Measurements from ENCODE around the gene C16orf74.
A peak's percentile ranks its signal among the peaks of the same experiment; 100 is the strongest.

C16orf74 gene

GRCh38 chr16:85798283-85798776, 47.4 kb upstream of the C16orf74 start:
- no peak for TF ChIP-seq CTCF (IDR thresholded peaks at IDR 0.05; ENCODE audit: poor library complexity, severe bottlenecking)
- Histone ChIP-seq H3K4me1 (ENCODE audit: insufficient read depth, poor library complexity, severe bottlenecking) (peaks cover 16% of the 10 kb centered on the region), H3K27ac (ENCODE audit: poor library complexity, severe bottlenecking) (peak overlapping the region; percentile 74), H3K9me3 (ENCODE audit: severe bottlenecking) (no peaks in the 10 kb centered on the region), H3K27me3 (ENCODE audit: insufficient read depth, poor library complexity, severe bottlenecking) (no peaks in the 10 kb centered on the region), H3K36me3 (ENCODE audit: low read depth) (peaks cover 79% of the 10 kb centered on the region), H3K4me3 (ENCODE audit: severe bottlenecking) (peak overlapping the region; percentile 91)
- ATAC-seq (ENCODE audit: low read depth) (no peak), DNase-seq (ENCODE audit: low spot score) (no peak)

- DNase-seq (ENCODE audit: low spot score) (no peak), ATAC-seq (ENCODE audit: low read depth) (no peak)
- H3K4me3 ChIP-seq (ENCODE audit: severe bottlenecking) = no peak overlapping the region
- no peaks in the 10 kb centered on the region for H3K27me3 ChIP-seq (ENCODE audit: insufficient read depth, poor library complexity, severe bottlenecking)
- H3K36me3 ChIP-seq (ENCODE audit: low read depth) = peaks cover 79% of the 10 kb centered on the region
- H3K27ac ChIP-seq (ENCODE audit: poor library complexity, severe bottlenecking) = no peak overlapping the region
- peaks cover 16% of the 10 kb centered on the region for H3K4me1 ChIP-seq (ENCODE audit: insufficient read depth, poor library complexity, severe bottlenecking)
- TF ChIP-seq CTCF (IDR thresholded peaks at IDR 0.05; ENCODE audit: poor library complexity, severe bottlenecking) = no peak
- no peaks in the 10 kb centered on the region for H3K9me3 ChIP-seq (ENCODE audit: severe bottlenecking)
Observed at GRCh38 chr16:85796599-85796998, 45.7 kb upstream of the C16orf74 start.

- Histone ChIP-seq H3K27ac (ENCODE audit: poor library complexity, severe bottlenecking) (no peak overlapping the region), H3K36me3 (ENCODE audit: low read depth) (peaks cover 78% of the 10 kb centered on the region), H3K4me3 (ENCODE audit: severe bottlenecking) (no peak overlapping the region), H3K4me1 (ENCODE audit: insufficient read depth, poor library complexity, severe bottlenecking) (peaks cover 16% of the 10 kb centered on the region), H3K9me3 (ENCODE audit: severe bottlenecking) (no peaks in the 10 kb centered on the region), H3K27me3 (ENCODE audit: insufficient read depth, poor library complexity, severe bottlenecking) (no peaks in the 10 kb centered on the region)
- no peak for TF ChIP-seq CTCF (IDR thresholded peaks at IDR 0.05; ENCODE audit: poor library complexity, severe bottlenecking)
- no peak for ATAC-seq (ENCODE audit: low read depth)
- no peak for DNase-seq (ENCODE audit: low spot score)
Observed at GRCh38 chr16:85796152-85796551, 45.3 kb upstream of the C16orf74 start.

GRCh38 chr16:85794696-85795095, 43.8 kb upstream of the C16orf74 start:
- DNase-seq (ENCODE audit: low spot score) (no peak), ATAC-seq (ENCODE audit: low read depth) (no peak)
- Histone ChIP-seq H3K9me3 (ENCODE audit: severe bottlenecking) (no peaks in the 10 kb centered on the region), H3K27ac (ENCODE audit: poor library complexity, severe bottlenecking) (no peak overlapping the region), H3K36me3 (ENCODE audit: low read depth) (peaks cover 71% of the 10 kb centered on the region), H3K4me1 (ENCODE audit: insufficient read depth, poor library complexity, severe bottlenecking) (peaks cover 9% of the 10 kb centered on the region), H3K4me3 (ENCODE audit: severe bottlenecking) (no peak overlapping the region), H3K27me3 (ENCODE audit: insufficient read depth, poor library complexity, severe bottlenecking) (no peaks in the 10 kb centered on the region)
- no peak for TF ChIP-seq CTCF (IDR thresholded peaks at IDR 0.05; ENCODE audit: poor library complexity, severe bottlenecking)

GRCh38 chr16:85793662-85794298, 42.9 kb upstream of the C16orf74 start:
- Histone ChIP-seq H3K9me3 (ENCODE audit: severe bottlenecking) (no peaks in the 10 kb centered on the region), H3K36me3 (ENCODE audit: low read depth) (peaks cover 77% of the 10 kb centered on the region), H3K27ac (ENCODE audit: poor library complexity, severe bottlenecking) (no peak overlapping the region), H3K4me3 (ENCODE audit: severe bottlenecking) (no peak overlapping the region), H3K4me1 (ENCODE audit: insufficient read depth, poor library complexity, severe bottlenecking) (peaks cover 9% of the 10 kb centered on the region), H3K27me3 (ENCODE audit: insufficient read depth, poor library complexity, severe bottlenecking) (no peaks in the 10 kb centered on the region)
- DNase-seq (ENCODE audit: low spot score) (no peak), ATAC-seq (ENCODE audit: low read depth) (no peak)
- TF ChIP-seq CTCF (IDR thresholded peaks at IDR 0.05; ENCODE audit: poor library complexity, severe bottlenecking) = no peak

All from RWPE2 (cell line).